Sigmoid colon (tissue), 4 donors: ENCODE measurements around the gene ZACN.

Experiments used
- EP300 ChIP-seq, 4 donors: sonication (generic); formaldehyde crosslinking; IDR thresholded peaks; one replicate each; pipeline ENCODE4 v1.6.1; 2017; ENCODE audit warnings: antibody characterized with exemption in 4 of 4
- POLR2A ChIP-seq, 2 donors: fragments of 450-650 bp; IDR thresholded peaks; one replicate each; pipeline ENCODE4 v1.6.1; 2016; ENCODE audit warnings: antibody characterized with exemption in 2 of 2, mild to moderate bottlenecking in 2 of 2, moderate library complexity in 2 of 2

GRCh38 chr17:76125391-76125675 lies 46.4 kb downstream of the ZACN start:
- TF ChIP-seq EP300 (IDR thresholded peaks at IDR 0.05), result no peak
- no peak for TF ChIP-seq POLR2A (IDR thresholded peaks at IDR 0.05)
